CD4-positive, alpha-beta T cell (primary cell): ENCODE results near the gene TSSK2. TPM values are rescaled to one million over a fixed set of nuclear protein-coding genes. Genes with fewer than 3 reads are reported as not detected.
"Not testable (repeated sequence)": the region's sequence is repeated elsewhere in the genome, so short reads cannot be mapped to it uniquely, and the experiment has no call there.

Source experiments
- ATAC-seq: fragments of 200-7000 bp; cut with Tn5 transposase; one replicate; pipeline ENCODE4 v1.10.0; 2022; ENCODE audit warnings: mild to moderate bottlenecking; ENCODE audit not compliant: poor library complexity
- CTCF ChIA-PET: fragments of 350-600 bp; sonication (Branson Sonifier 250); formaldehyde crosslinking; loops from one replicate; lab custom pipeline; 2021; ENCODE audit warnings: antibody characterized with exemption, inconsistent platforms; lab: Charles Lee
- POLR2A ChIA-PET: fragments of 350-600 bp; sonication (Branson Sonifier 250); formaldehyde crosslinking; loops from one replicate; lab custom pipeline; 2021; ENCODE audit warnings: antibody characterized with exemption, inconsistent platforms; lab: Charles Lee
- DNase-seq, 14 experiments: peaks; one replicate each; pipeline ENCODE4 v3.0.0-alpha.2; 2013 to 2020; ENCODE audit warnings: mixed read lengths in 2 of 14
- H3K27ac ChIP-seq, 2 donors: one replicate each; pipeline versions ENCODE4 v1.5.1 to v1.7.0; 2013; ENCODE audit warnings: low read length in 2 of 2, low read depth in 1 of 2, mild to moderate bottlenecking in 1 of 2
- H3K27me3 ChIP-seq, 2 experiments: 1 replicate in 1 of 2; 2 replicates in 1 of 2; pipeline versions ENCODE4 v1.6.1 to v1.7.0; 2013; ENCODE audit warnings: low read length in 2 of 2, control low read depth in 1 of 2, mild to moderate bottlenecking in 1 of 2, moderate library complexity in 1 of 2; ENCODE audit not compliant: insufficient read depth in 2 of 2, control insufficient read depth in 1 of 2
- H3K36me3 ChIP-seq: one replicate; pipeline ENCODE4 v1.6.1; 2013; ENCODE audit warnings: low read length, control low read depth; ENCODE audit not compliant: insufficient read depth
- H3K4me1 ChIP-seq: one replicate; pipeline ENCODE4 v1.6.1; 2013; ENCODE audit warnings: low read length, control low read depth; ENCODE audit not compliant: insufficient read depth
- H3K4me3 ChIP-seq: one replicate; pipeline ENCODE4 v1.5.1; 2013; ENCODE audit warnings: mild to moderate bottlenecking, low read length, moderate library complexity
- H3K9me3 ChIP-seq, 2 experiments: 1 replicate in 1 of 2; 2 replicates in 1 of 2; pipeline versions ENCODE4 v1.6.1 to v1.7.0; 2013; ENCODE audit warnings: low read length in 2 of 2, mild to moderate bottlenecking in 2 of 2, control low read depth in 1 of 2, moderate library complexity in 1 of 2; ENCODE audit not compliant: control insufficient read depth in 1 of 2, insufficient read depth in 1 of 2
- H3K27ac Mint-ChIP-seq: one replicate; pipeline ENCODE4 v1.8.0; 2020; ENCODE audit warnings: mixed read lengths
- H3K27me3 Mint-ChIP-seq: one replicate; pipeline ENCODE4 v1.8.0; 2021; ENCODE audit warnings: mixed read lengths
- H3K36me3 Mint-ChIP-seq: one replicate; pipeline ENCODE4 v1.8.0; 2021; ENCODE audit warnings: low read depth, mixed read lengths
- H3K4me1 Mint-ChIP-seq: one replicate; pipeline ENCODE4 v1.8.0; 2021; ENCODE audit warnings: low read depth, mixed read lengths
- H3K4me3 Mint-ChIP-seq: one replicate; pipeline ENCODE4 v1.8.0; 2020; ENCODE audit warnings: mild to moderate bottlenecking, mixed read lengths
- H3K9me3 Mint-ChIP-seq: one replicate; pipeline ENCODE4 v1.8.0; 2020; ENCODE audit warnings: mixed read lengths
- CTCF ChIP-seq: fragments of 200-600 bp; IDR thresholded peaks from one replicate; pipeline ENCODE4 v1.8.0; 2022; ENCODE audit warnings: antibody characterized with exemption, mild to moderate bottlenecking
- intact Hi-C, 2 experiments: fragments of 100-400 bp; cut with DNase I in 1 of 2; cut with micrococcal nuclease in 1 of 2; formaldehyde crosslinking; loops; one replicate each; pipeline versions ENCODE4 v1.15.1 to v1.9.0; 2023 to 2025; cut with DNase I, micrococcal nuclease
- total RNA-seq, 174 experiments: library from RNA in 2 of 174; stranded (reverse) in 2 of 174; gene quantifications; one replicate each; pipeline ENCODE4 v1.2.3 and lab custom pipeline; 2021 to 2026

TSSK2 gene
- total RNA-seq, 2 experiments from 2014 or later = 0.31 TPM; not detected in 1

GRCh38 chr22:19082793-19083192 lies 48.3 kb upstream of the TSSK2 start:
- H3K4me3 Mint-ChIP-seq = no peak overlapping the region
- no peak for ATAC-seq
- H3K27me3 Mint-ChIP-seq = no peaks in the 10 kb centered on the region
- Histone ChIP-seq H3K36me3 (peaks cover 49% of the 10 kb centered on the region), H3K4me3 (no peak overlapping the region), H3K9me3 (no peaks in the 10 kb centered on the region), H3K4me1 (peaks cover 11% of the 10 kb centered on the region), H3K27ac (no peak overlapping the region), H3K27me3 (no peaks in the 10 kb centered on the region)
- peaks cover 16% of the 10 kb centered on the region for H3K4me1 Mint-ChIP-seq
- CTCF ChIA-PET = no interaction called here
- no peak for TF ChIP-seq CTCF
- POLR2A ChIA-PET = no interaction called here
- no peak for DNase-seq
- intact Hi-C loops = no loop called here
- peaks cover 64% of the 10 kb centered on the region for H3K36me3 Mint-ChIP-seq
- H3K27ac Mint-ChIP-seq = no peak overlapping the region
- no peaks in the 10 kb centered on the region for H3K9me3 Mint-ChIP-seq

- H3K4me3 Mint-ChIP-seq, DNase-seq, H3K27me3 Mint-ChIP-seq, POLR2A ChIA-PET, H3K27ac Mint-ChIP-seq, H3K9me3 Mint-ChIP-seq, H3K9me3 ChIP-seq, H3K4me3 ChIP-seq, intact Hi-C loops, H3K27ac ChIP-seq, H3K27me3 ChIP-seq, ATAC-seq, CTCF ChIA-PET: not testable (repeated sequence)
- Mint-ChIP-seq H3K36me3 (peaks cover 65% of the 10 kb centered on the region), H3K4me1 (peaks cover 21% of the 10 kb centered on the region)
- H3K4me1 ChIP-seq = peaks cover 11% of the 10 kb centered on the region
- peaks cover 60% of the 10 kb centered on the region for H3K36me3 ChIP-seq
Observed at GRCh38 chr22:19084126-19084525, 47.0 kb upstream of the TSSK2 start.

- POLR2A ChIA-PET, DNase-seq, H3K9me3 Mint-ChIP-seq: not testable (repeated sequence)
Observed at GRCh38 chr22:19084586-19084985, 46.5 kb upstream of the TSSK2 start.

GRCh38 chr22:19085233-19085718 lies 45.8 kb upstream of the TSSK2 start:
- Mint-ChIP-seq H3K4me1 (peaks cover 21% of the 10 kb centered on the region), H3K4me3 (no peak overlapping the region), H3K36me3 (peaks cover 54% of the 10 kb centered on the region), H3K27me3 (no peaks in the 10 kb centered on the region), H3K27ac (peak overlapping the region; percentile 65), H3K9me3 (no peaks in the 10 kb centered on the region)
- intact Hi-C loops = no loop called here
- ChIA-PET POLR2A (no interaction called here), CTCF (no interaction called here)
- Histone ChIP-seq H3K9me3 (no peaks in the 10 kb centered on the region), H3K27ac (no peak overlapping the region), H3K4me3 (no peak overlapping the region), H3K36me3 (peaks cover 56% of the 10 kb centered on the region), H3K4me1 (peaks cover 11% of the 10 kb centered on the region), H3K27me3 (no peaks in the 10 kb centered on the region)
- DNase-seq = no peak
- no peak for TF ChIP-seq CTCF
- no peak for ATAC-seq

More at GRCh38 chr22:19084586-19084985, 46.5 kb upstream of the TSSK2 start:
- CTCF ChIA-PET, H3K27ac ChIP-seq, H3K27me3 Mint-ChIP-seq, H3K9me3 ChIP-seq, H3K27me3 ChIP-seq, intact Hi-C loops, ATAC-seq, H3K27ac Mint-ChIP-seq, H3K4me3 ChIP-seq, H3K4me3 Mint-ChIP-seq: not testable (repeated sequence)
- peaks cover 58% of the 10 kb centered on the region for H3K36me3 ChIP-seq
- Mint-ChIP-seq H3K36me3 (peaks cover 61% of the 10 kb centered on the region), H3K4me1 (peaks cover 21% of the 10 kb centered on the region)
- peaks cover 11% of the 10 kb centered on the region for H3K4me1 ChIP-seq
